ENCODE measurements around the gene UBE2U.

- TF ChIP-seq CTCF (IDR thresholded peaks at IDR 0.05; ENCODE audit: low read length) (no peak), EZH2 (IDR thresholded peaks at IDR 0.05; ENCODE audit: borderline replicate concordance, low read length) (no peak)
Observed at GRCh38 chr1:64263856-64264255, 60.4 kb downstream of the UBE2U start.
